SK-N-SH (cell line): Measurements from ENCODE around the gene FGF18. TPM values are rescaled to one million over a fixed set of nuclear protein-coding genes. Genes with fewer than 3 reads are reported as not detected.

Experiments used
- CTCF ChIA-PET: fragments of 300-600, 350-600 bp; formaldehyde crosslinking; extraction: SDS; loops from one replicate; lab custom pipeline; 2021; lab: Yijun Ruan, JAX
- POLR2A ChIA-PET: fragments of 350-600 bp; sonication (Branson Sonifier 250); formaldehyde crosslinking; extraction: SDS; loops from one replicate; lab custom pipeline; 2020; ENCODE audit warnings: antibody characterized with exemption, inconsistent platforms; lab: Yijun Ruan, JAX
- DNase-seq: peaks from one replicate; pipeline ENCODE4 v3.0.0; 2012
- H2AFZ ChIP-seq: fragments of 200-600 bp; sonication (generic); 2 replicates; pipeline ENCODE4 v1.8.1; 2016; ENCODE audit warnings: antibody characterized with exemption, mild to moderate bottlenecking, low read depth
- H3F3A ChIP-seq: fragments of 200-600 bp; sonication (generic); replicated peaks from 2 replicates; pipeline ENCODE3; 2016; ENCODE audit warnings: antibody characterized with exemption, mild to moderate bottlenecking; ENCODE audit not compliant: insufficient read depth
- H3K27ac ChIP-seq, 2 experiments: fragments of 200-500 bp in 1 of 2; fragments of 200-600 bp in 1 of 2; sonication (Bioruptor generic) in 1 of 2; sonication (generic), shearing (Covaris generic) in 1 of 2; 2 replicates each; pipeline versions ENCODE4 v1.5.1 to v1.6.1; 2014 to 2016; ENCODE audit warnings: low read depth in 2 of 2, inconsistent platforms in 1 of 2, low read length in 1 of 2, mild to moderate bottlenecking in 1 of 2, mixed read lengths in 1 of 2
- H3K27me3 ChIP-seq: fragments of 200-600 bp; sonication (generic), shearing (Covaris generic); 2 replicates; pipeline ENCODE4 v1.6.1; 2016; ENCODE audit warnings: mixed run types; ENCODE audit not compliant: insufficient read depth
- H3K36me3 ChIP-seq, 2 experiments: fragments of 200-500 bp in 1 of 2; fragments of 200-600 bp in 1 of 2; sonication (Bioruptor generic) in 1 of 2; sonication (generic) in 1 of 2; replicated peaks in 1 of 2; 2 replicates each; pipeline versions ENCODE3 to v1.5.1; 2014 to 2016; ENCODE audit warnings: low read length in 1 of 2, mild to moderate bottlenecking in 1 of 2; ENCODE audit not compliant: insufficient read depth in 2 of 2, control insufficient read depth in 1 of 2
- H3K4me1 ChIP-seq, 2 experiments: fragments of 200-500 bp in 1 of 2; fragments of 200-600 bp in 1 of 2; sonication (Bioruptor generic) in 1 of 2; sonication (generic), shearing (Covaris generic) in 1 of 2; 2 replicates each; pipeline versions ENCODE4 v1.5.1 to v1.6.1; 2014 to 2016; ENCODE audit warnings: low read depth in 1 of 2, low read length in 1 of 2, mixed run types in 1 of 2; ENCODE audit not compliant: insufficient read depth in 2 of 2, control insufficient read depth in 1 of 2
- H3K4me2 ChIP-seq: fragments of 200-600 bp; sonication (generic), shearing (Covaris generic); 2 replicates; pipeline ENCODE4 v1.6.1; 2017; ENCODE audit warnings: mixed run types
- H3K4me3 ChIP-seq, 2 experiments: fragments of 200-500 bp in 1 of 2; fragments of 200-600 bp in 1 of 2; sonication (Bioruptor generic) in 1 of 2; sonication (generic), shearing (Covaris generic) in 1 of 2; 2 replicates each; pipeline versions ENCODE4 v1.5.1 to v1.8.1; 2014 to 2016; ENCODE audit warnings: low read depth in 2 of 2, inconsistent platforms in 1 of 2, low read length in 1 of 2, mild to moderate bottlenecking in 1 of 2, mixed read lengths in 1 of 2, moderate library complexity in 1 of 2
- H3K79me2 ChIP-seq: fragments of 200-600 bp; sonication (generic); 2 replicates; pipeline ENCODE4 v1.8.1; 2017; ENCODE audit warnings: mild to moderate bottlenecking; ENCODE audit not compliant: insufficient read depth
- H3K9ac ChIP-seq: fragments of 200-600 bp; sonication (generic); 2 replicates; pipeline ENCODE4 v1.6.1; 2017; ENCODE audit warnings: mixed run types
- H3K9me2 ChIP-seq: fragments of 200-600 bp; sonication (generic); 2 replicates; pipeline ENCODE4 v1.6.1; 2017; ENCODE audit warnings: mixed run types
- H3K9me3 ChIP-seq: fragments of 200-600 bp; sonication (generic); 2 replicates; pipeline ENCODE4 v1.6.1; 2017; ENCODE audit warnings: mixed run types, mild to moderate bottlenecking, moderate library complexity
- H4K20me1 ChIP-seq: fragments of 200-600 bp; sonication (generic); 2 replicates; pipeline ENCODE4 v1.6.1; 2017; ENCODE audit warnings: mild to moderate bottlenecking, mixed run types; ENCODE audit not compliant: insufficient read depth
- EP300 ChIP-seq, 2 experiments: IDR thresholded peaks; 2 replicates each; pipeline versions ENCODE4 v1.4.0 to v1.6.1; 2012; ENCODE audit warnings: borderline replicate concordance in 1 of 2, low read depth in 1 of 2, low read length in 1 of 2
- FOSL2 ChIP-seq: IDR thresholded peaks from 2 replicates; pipeline ENCODE4 v1.4.0; 2012; ENCODE audit warnings: low read depth, mild to moderate bottlenecking, moderate library complexity, borderline replicate concordance
- FOXM1 ChIP-seq: IDR thresholded peaks from 2 replicates; pipeline ENCODE4 v1.4.0; 2012; ENCODE audit warnings: low read depth, mild to moderate bottlenecking
- GABPA ChIP-seq: IDR thresholded peaks from 2 replicates; pipeline ENCODE4 v1.4.0; 2012; ENCODE audit warnings: low read depth, mild to moderate bottlenecking
- JUND ChIP-seq: IDR thresholded peaks from 2 replicates; pipeline ENCODE4 v1.4.0; 2012
- MEF2A ChIP-seq: IDR thresholded peaks from 2 replicates; pipeline ENCODE4 v1.4.0; 2012; ENCODE audit warnings: low read depth, borderline replicate concordance
- MXI1 ChIP-seq: IDR thresholded peaks from 2 replicates; pipeline ENCODE4 v1.6.1; 2012; ENCODE audit warnings: mild to moderate bottlenecking, low read depth, low read length, improper control_type of control experiment
- NRF1 ChIP-seq: IDR thresholded peaks from 2 replicates; pipeline ENCODE4 v1.6.1; 2012; ENCODE audit warnings: low read depth, mild to moderate bottlenecking, low read length
- RAD21 ChIP-seq: IDR thresholded peaks from 2 replicates; pipeline ENCODE4 v1.6.1; 2012; ENCODE audit warnings: mild to moderate bottlenecking, low read length
- RXRA ChIP-seq: IDR thresholded peaks from 2 replicates; pipeline ENCODE4 v1.4.0; 2012; ENCODE audit warnings: low read depth, mild to moderate bottlenecking, borderline replicate concordance
- SIN3A ChIP-seq: IDR thresholded peaks from 2 replicates; pipeline ENCODE4 v1.6.1; 2012; ENCODE audit warnings: low read depth, mild to moderate bottlenecking, low read length, moderate library complexity, borderline replicate concordance
- SMC3 ChIP-seq: IDR thresholded peaks from 2 replicates; pipeline ENCODE4 v1.6.1; 2012; ENCODE audit warnings: low read depth, low read length, improper control_type of control experiment
- TAF1 ChIP-seq: IDR thresholded peaks from 2 replicates; pipeline ENCODE4 v1.6.1; 2012; ENCODE audit warnings: low read depth, mild to moderate bottlenecking, low read length, moderate library complexity, borderline replicate concordance
- TCF12 ChIP-seq: IDR thresholded peaks from 2 replicates; pipeline ENCODE4 v1.4.0; 2012
- TEAD4 ChIP-seq: IDR thresholded peaks from 2 replicates; pipeline ENCODE4 v1.4.0; 2012; ENCODE audit warnings: mild to moderate bottlenecking, borderline replicate concordance; ENCODE audit not compliant: insufficient read depth
- YY1 ChIP-seq: IDR thresholded peaks from 2 replicates; pipeline ENCODE4 v1.4.0; 2012; ENCODE audit warnings: low read depth, mild to moderate bottlenecking
- ZBTB33 ChIP-seq: IDR thresholded peaks from 2 replicates; pipeline ENCODE4 v1.4.0; 2012; ENCODE audit warnings: low read depth, borderline replicate concordance
- WGBS: methylation state at CpG from one replicate; pipeline ENCODE4 v1.1.6; 2017; ENCODE audit warnings: low lambda C conversion rate; 5-methylcytosine and 5-hydroxymethylcytosine counted together
- polyA plus RNA-seq, 3 experiments: library from polyadenylated mRNA; depleted of rRNA; stranded (reverse); fragments of >200 nt; gene quantifications; 2 replicates each; pipeline ENCODE4 v1.2.3, GENCODE V29; 2012
- TF ChIP-seq, protein P1 (sequence below): IDR thresholded peaks from 2 replicates; pipeline ENCODE4; 2012
- TF ChIP-seq, protein P2 (sequence below): IDR thresholded peaks from 2 replicates; pipeline ENCODE4 v1.4.0; 2012; ENCODE audit warnings: low read depth, borderline replicate concordance
- TF ChIP-seq, protein P3 (sequence below): fragments of 150-350 bp; IDR thresholded peaks from 2 replicates; pipeline ENCODE4 v1.6.1; 2017; ENCODE audit warnings: antibody characterized with exemption, low read length, low read depth, borderline replicate concordance
- TF ChIP-seq, protein P4 (sequence below): fragments of 200-600 bp; sonication (generic); IDR thresholded peaks from 2 replicates; pipeline ENCODE4 v1.6.1; 2017; ENCODE audit warnings: antibody characterized with exemption, mild to moderate bottlenecking, moderate library complexity
- TF ChIP-seq, protein P5 (sequence below): IDR thresholded peaks from 2 replicates; pipeline ENCODE4 v1.4.0; 2012; ENCODE audit warnings: low read depth

The FGF18 gene
- polyA plus RNA-seq, 1 of the 3 experiments (the other 2 are of a cell fraction) = 0.89 TPM

- Histone ChIP-seq H3K79me2 (no peaks in the 10 kb centered on the region), H3K4me3 (0 out of 4 replicates have a peak overlapping the region, but pooled peaks of 1 of the 2 experiments have one; percentile 4), H4K20me1 (no peaks in the 10 kb centered on the region), H3K9ac (peak overlapping the region; percentile 42; the same call in 1 of the 2 replicates), H3K4me2 (peak overlapping the region; percentile 75), H2AFZ (peak overlapping the region; percentile 80), H3K9me2 (no peaks in the 10 kb centered on the region), H3K9me3 (no peaks in the 10 kb centered on the region), H3K27me3 (no peaks in the 10 kb centered on the region), H3K36me3 (no peaks in the 10 kb centered on the region), H3K27ac (peak overlapping the region; percentile 84 to 87), H3K4me1 (peaks cover 19 to 43% of the 10 kb centered on the region in 2 experiments; a peak in 3 of 4 replicates), H3F3A (peaks cover 8% of the 10 kb centered on the region)
- DNase-seq = peak; percentile 86
- 12% methylated on average over 13 of the region's 17 CpGs for WGBS
- ChIA-PET CTCF (interaction anchor here (0.7 to 3.8 kb wide), 5 partner anchors 10 to 131 kb away, joined by 3 to 19 read pairs (median 3); no protein-coding TSS in a partner anchor), POLR2A (no interaction called here)
- TF ChIP-seq, protein P1, sequence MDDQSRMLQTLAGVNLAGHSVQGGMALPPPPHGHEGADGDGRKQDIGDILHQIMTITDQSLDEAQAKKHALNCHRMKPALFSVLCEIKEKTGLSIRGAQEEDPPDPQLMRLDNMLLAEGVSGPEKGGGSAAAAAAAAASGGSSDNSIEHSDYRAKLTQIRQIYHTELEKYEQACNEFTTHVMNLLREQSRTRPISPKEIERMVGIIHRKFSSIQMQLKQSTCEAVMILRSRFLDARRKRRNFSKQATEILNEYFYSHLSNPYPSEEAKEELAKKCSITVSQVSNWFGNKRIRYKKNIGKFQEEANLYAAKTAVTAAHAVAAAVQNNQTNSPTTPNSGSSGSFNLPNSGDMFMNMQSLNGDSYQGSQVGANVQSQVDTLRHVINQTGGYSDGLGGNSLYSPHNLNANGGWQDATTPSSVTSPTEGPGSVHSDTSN = peak; percentile 57
- TF ChIP-seq MEF2A = peak; percentile 76
- no peak for TF ChIP-seq FOXM1
- TF ChIP-seq FOSL2 = peak; percentile 82
- TF ChIP-seq, protein P2, sequence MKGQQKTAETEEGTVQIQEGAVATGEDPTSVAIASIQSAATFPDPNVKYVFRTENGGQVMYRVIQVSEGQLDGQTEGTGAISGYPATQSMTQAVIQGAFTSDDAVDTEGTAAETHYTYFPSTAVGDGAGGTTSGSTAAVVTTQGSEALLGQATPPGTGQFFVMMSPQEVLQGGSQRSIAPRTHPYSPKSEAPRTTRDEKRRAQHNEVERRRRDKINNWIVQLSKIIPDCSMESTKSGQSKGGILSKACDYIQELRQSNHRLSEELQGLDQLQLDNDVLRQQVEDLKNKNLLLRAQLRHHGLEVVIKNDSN = no peak
- TF ChIP-seq, protein P3, sequence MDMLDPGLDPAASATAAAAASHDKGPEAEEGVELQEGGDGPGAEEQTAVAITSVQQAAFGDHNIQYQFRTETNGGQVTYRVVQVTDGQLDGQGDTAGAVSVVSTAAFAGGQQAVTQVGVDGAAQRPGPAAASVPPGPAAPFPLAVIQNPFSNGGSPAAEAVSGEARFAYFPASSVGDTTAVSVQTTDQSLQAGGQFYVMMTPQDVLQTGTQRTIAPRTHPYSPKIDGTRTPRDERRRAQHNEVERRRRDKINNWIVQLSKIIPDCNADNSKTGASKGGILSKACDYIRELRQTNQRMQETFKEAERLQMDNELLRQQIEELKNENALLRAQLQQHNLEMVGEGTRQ = no peak
- 0 out of 2 replicates have a peak, but pooled peaks have one; percentile 10 for TF ChIP-seq GABPA
- TF ChIP-seq TAF1 = peak; percentile 94
- no peak for TF ChIP-seq ZBTB33
- TF ChIP-seq TCF12 = peak; percentile 88
- TF ChIP-seq RXRA = peak; percentile 74; the same call in 1 of the 2 replicates
- TF ChIP-seq TEAD4 = peak; percentile 78
- TF ChIP-seq YY1 = no peak
- TF ChIP-seq EP300 (IDR thresholded peaks at IDR 0.05; ENCODE audit: borderline replicate concordance in 1 of 2, low read depth in 1 of 2, low read length in 1 of 2) = peak; percentile 61 to 95; a peak in 3 of 4 replicates
- peak; percentile 23; the same call in 1 of the 2 replicates for TF ChIP-seq RAD21
- 0 out of 2 replicates have a peak, but pooled peaks have one; percentile 50 for TF ChIP-seq SIN3A
- TF ChIP-seq, protein P4, sequence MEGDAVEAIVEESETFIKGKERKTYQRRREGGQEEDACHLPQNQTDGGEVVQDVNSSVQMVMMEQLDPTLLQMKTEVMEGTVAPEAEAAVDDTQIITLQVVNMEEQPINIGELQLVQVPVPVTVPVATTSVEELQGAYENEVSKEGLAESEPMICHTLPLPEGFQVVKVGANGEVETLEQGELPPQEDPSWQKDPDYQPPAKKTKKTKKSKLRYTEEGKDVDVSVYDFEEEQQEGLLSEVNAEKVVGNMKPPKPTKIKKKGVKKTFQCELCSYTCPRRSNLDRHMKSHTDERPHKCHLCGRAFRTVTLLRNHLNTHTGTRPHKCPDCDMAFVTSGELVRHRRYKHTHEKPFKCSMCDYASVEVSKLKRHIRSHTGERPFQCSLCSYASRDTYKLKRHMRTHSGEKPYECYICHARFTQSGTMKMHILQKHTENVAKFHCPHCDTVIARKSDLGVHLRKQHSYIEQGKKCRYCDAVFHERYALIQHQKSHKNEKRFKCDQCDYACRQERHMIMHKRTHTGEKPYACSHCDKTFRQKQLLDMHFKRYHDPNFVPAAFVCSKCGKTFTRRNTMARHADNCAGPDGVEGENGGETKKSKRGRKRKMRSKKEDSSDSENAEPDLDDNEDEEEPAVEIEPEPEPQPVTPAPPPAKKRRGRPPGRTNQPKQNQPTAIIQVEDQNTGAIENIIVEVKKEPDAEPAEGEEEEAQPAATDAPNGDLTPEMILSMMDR = no peak
- TF ChIP-seq MXI1 = peak; percentile 57; the same call in 1 of the 2 replicates
- TF ChIP-seq SMC3 = no peak
- TF ChIP-seq JUND = peak; percentile 79
- TF ChIP-seq NRF1 = no peak
- TF ChIP-seq, protein P5, sequence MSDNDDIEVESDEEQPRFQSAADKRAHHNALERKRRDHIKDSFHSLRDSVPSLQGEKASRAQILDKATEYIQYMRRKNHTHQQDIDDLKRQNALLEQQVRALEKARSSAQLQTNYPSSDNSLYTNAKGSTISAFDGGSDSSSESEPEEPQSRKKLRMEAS = peak; percentile 65
Observed at GRCh38 chr5:171494452-171495121, 75.1 kb downstream of the FGF18 start.
